HG02840 (cell line): ENCODE data around the gene FZD2.
"Not testable (repeated sequence)": the region's sequence is repeated elsewhere in the genome, so short reads cannot be mapped to it uniquely, and the experiment has no call there.

Experiments
- ATAC-seq: cut with Tn5 transposase; IDR thresholded peaks from one replicate; pipeline ENCODE4 v1.9.1; 2021; ENCODE audit warnings: mild to moderate bottlenecking, moderate library complexity, moderate number of reproducible peaks; ENCODE audit not compliant: unreplicated experiment, low FRiP score

The FZD2 gene

DNA sequence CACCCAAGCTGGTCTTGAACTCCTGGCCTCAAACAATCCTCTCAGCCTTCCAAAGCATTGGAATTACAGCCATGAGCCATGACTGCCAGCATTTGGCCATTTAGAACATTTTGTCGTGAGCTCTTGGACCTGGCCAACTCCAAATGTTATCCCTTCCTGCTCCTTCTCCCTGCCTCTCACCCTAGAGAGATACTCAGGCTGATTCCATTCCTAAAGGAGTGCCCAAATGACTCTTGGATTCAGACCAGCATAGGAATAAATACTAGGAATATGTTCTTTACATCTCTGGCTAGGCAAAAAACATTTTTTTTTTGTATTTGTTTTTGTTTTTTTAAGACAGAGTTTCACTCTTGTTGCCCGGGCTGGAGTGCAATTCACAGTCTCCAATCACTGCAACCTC is 15.5 kb downstream of the FZD2 start:
- ATAC-seq, result no peak

DNA sequence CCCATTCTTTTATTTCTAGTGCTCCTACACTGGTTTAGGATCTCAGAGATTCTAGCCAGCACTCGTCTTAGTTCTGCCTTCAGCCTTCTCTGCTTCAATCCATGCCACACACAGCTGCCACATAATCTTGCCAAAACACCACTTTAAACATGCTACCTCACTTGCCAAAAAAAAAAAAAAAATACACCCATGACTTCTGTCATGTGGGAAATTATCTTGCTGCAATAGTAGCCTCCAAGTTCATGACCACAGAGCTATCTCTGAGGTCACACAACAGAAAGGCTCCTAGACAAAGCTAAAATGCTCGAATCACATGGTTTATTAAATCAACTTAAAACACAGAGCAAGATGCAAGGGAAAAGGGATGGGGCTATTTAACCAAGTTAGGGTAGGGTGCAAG is 18.1 kb downstream of the FZD2 start:
- no peak for ATAC-seq

DNA sequence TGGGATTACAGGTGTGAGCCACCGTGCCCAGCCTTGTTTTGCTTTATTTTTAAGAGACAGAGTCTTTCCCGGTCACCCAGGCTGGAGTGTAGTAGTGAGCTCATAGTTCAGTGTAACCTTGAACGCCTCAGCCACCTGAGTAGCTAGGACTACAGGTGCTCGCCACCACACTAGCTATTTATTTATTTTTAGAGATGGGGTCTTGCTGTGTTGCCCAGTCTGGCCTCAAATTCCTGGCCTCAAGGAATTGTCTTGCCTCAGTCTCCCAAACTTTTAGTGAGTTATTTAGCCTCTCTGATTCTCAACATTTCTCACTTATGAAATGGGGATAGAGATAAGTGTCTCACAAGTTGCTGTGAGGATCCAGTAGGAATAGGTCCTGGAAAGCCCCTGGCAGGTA is 21.7 kb downstream of the FZD2 start:
- ATAC-seq, result no peak

DNA sequence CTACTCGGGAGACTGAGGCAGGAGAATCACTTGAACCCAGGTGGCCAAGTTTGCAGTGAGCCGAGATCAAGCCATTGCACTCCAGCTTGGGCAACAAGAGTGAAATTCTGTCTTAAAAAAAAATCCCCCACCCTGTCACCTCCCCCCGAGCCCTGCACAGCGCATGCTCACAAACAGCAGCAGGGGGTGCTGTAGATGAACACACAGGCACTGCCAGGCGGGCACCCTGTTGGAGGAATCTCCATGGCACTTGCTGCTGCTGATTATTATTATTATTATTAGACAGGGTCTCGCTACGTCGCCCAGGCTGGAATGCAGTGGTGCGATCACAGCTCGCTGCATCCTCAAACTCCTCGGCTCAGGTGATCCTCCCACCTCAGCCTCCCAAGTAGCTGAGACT is 24.6 kb downstream of the FZD2 start:
- ATAC-seq, result no peak

DNA sequence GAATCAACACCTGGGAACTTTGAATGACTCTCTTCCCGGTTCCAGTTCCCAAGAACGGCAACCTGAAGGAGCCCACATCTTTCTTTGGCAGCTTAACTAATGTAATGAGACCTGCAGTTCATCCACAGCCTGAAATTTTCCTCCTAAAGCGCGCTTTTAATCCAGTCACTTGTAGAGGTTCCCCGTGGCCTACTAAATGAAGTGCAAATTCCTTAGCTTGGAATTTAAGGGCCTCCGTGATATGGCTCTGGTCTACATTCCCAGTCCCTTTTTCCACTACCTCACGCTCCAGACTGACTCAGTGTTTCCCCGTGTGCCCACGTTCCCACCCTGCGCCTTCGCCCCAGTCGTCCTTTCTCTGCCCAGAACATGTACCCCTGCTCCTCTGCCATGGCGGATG is 27.2 kb downstream of the FZD2 start:
- no peak for ATAC-seq

DNA sequence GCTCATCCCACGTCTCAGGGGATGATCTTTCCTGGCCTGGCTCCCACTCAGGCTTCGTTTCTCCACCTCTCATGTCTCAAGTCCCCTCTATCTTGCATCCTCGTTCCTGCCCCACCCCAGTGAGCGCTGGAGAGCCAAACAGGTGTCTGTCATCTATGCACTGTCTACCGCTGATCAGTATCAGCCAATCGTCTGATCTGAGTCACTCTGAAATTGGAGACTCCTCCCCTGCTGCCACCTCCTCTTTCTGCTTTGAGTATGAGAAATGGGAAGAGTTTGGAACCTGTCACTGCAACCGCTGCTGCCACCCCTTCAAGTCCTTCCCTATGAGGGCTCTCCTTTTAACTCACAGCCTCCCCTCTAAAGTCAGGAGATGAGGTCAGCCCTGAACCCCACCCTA is 28.0 kb downstream of the FZD2 start:
- no peak for ATAC-seq

DNA sequence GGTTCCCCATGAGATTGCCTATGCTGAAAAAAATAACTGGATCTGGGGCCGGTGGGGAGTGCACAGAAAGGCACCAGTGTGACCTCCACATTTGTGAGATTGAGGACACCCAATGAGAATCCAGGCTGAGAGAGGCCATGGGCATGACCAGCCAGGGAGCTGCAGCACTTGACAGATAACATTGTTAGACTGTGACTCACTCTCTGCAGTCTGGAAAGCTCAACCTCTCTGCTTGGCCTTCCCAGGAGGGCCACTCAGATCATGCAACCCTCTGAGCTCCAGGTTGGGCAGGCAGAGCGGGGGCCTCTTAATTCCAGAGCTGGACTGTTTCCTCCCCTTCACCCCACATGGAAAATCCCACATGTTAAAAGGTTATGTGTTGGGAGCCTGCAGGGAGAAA is 30.1 kb downstream of the FZD2 start:
- ATAC-seq, result no peak

DNA sequence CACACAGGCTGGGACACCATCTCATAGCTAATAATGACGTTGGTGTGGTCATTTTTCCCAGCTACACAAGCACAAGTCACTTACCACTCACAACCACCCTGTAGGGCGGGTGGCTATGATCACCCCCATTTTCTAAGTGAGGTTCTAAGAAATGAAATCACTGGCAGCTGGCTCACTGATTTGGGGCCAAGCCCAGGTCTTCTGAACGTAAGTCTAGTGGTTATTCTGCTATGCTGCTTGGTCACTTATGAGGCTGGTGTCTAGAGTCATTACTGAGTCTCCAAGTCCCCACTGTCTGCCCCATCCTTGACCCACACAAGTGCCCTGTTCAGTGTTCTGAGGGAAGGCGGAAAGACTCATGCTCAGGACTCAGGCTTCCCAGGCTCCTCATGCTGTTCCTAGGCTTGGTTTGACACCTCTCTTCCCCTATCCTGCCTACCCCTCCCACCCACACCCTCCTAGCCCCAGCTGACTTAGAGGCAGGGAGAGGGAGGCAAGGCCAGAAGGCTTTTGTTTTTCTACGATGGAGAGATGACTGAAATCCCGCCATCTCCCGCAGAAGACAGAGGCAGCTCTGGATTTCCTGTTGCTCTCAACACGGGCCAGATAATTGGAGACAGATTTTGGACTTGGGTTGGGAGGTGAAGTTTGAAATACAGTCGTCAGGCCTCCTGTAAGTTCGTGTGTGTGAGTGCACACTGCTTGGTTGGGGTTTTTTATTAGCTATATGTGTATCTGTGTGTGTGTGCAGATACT is 32.2 kb downstream of the FZD2 start:
- no peak for ATAC-seq

DNA sequence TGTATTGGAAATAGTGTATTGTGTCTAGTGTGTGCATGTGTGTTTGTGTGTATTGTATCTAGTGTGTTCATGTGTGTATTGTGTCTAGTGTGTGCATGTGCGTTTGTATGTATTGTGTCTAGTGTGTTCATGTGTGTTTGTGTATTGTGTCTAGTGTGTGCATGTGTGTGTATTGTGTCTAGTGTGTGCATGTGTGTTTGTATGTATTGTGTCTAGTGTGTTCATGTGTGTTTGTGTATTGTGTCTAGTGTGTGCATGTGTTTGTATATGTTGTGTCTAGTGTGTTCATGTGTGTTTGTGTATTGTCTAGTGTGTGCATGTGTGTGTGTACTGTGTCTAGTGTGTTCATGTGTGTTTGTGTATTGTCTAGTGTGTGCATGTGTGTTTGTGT is 32.8 kb downstream of the FZD2 start:
- not testable (repeated sequence) for ATAC-seq

DNA sequence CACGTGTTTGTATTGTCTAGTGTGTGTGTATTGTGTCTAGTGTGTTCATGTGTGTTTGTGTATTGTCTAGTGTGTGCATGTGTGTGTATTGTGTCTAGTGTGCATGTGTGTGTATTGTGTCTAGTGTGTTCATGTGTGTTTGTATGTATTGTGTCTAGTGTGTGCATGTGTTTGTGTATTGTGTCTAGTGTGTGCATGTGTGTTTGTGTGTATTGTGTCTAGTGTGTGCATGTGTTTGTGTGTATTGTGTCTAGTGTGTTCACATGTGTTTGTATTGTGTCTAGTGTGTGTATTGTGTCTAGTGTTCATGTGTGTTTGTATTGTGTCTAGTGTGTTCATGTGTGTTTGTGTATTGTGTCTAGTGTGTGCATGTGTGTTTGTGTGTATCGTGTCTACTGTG is 33.5 kb downstream of the FZD2 start:
- not testable (repeated sequence) for ATAC-seq

DNA sequence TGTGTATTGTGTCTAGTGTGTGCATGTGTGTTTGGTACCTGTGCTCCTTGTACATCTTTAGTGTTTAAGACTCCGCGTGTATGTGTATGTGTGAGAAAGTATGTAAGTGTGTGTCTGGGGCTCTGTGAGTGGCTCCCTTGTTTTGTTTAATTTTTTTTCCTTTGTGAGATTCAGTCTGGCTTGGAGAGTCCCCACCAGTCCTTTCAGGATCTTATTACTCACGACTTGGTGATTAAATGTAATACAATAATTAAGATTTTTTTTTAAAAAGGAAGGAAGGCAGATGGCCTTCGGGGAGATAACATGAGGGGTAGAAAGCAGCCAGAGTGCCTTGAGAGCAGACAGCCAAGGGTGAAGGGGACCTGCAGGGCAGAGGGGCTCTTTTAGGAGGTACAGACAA is 33.9 kb downstream of the FZD2 start:
- ATAC-seq, result no peak

DNA sequence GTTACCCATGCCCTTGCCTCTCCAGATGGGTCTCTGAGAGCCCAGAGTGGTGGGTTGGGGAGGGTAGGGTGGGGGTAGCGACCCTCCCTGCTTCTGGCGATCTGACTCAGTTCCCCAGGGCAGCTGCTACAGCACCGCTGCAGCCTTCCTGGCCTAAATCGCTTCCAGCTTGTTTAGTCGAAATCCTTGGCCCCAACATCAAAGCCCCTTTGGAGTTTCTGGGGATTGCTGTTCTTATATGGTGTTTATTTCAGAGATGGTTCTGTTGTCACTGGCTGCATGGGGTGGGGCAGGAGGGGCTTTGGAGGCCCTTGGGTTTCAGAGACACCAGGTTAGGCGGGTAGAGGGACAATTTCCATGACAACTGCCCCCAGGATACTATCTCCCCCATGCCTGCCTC is 35.9 kb downstream of the FZD2 start:
- no peak for ATAC-seq

DNA sequence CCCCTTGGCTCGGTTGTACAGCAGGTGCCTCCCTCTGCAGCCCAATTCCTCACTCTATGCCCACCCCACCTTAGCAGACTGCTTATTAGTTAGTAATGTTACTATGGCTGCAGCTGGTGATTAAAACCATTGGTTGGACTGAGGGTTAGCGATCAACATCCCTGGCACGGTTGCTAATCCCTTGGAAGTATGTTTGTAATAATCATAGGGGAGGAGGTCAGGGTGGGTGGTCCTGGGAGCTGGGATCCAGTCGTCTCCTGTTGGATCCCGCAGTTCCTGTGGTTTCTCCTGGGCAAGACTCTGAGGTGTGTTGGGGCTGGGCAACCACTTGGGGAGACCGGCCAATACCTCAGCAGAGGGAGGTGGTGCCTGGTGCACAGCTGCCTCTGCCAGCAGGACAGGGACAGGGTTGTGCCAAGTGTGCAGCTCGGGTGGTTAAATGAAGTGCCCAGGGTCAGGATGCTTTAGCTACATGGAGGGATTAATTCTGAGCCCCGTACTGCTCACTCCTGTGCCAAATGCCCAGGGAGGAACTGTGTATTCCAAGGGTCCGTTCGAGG is 38.0 kb downstream of the FZD2 start:
- ATAC-seq, result no peak

DNA sequence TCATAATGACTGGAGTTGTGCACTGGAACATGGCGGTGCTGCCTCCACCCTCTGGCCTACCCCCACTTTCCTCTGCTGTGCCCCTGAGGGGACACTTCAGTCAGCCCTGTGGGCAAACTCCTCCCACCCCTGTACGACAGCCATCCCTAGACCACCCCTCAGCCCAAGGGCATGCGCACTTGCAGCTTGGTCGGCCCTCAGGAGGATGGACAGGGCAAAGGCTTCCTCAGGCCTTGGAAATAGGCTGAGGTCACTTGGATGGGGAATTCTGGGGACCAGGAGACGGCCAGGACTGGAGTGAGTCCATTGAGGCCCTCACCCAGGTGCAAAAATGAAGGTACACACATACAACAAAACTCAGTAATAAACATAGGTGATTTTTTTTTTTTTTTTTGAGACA is 41.0 kb downstream of the FZD2 start:
- ATAC-seq, result no peak

DNA sequence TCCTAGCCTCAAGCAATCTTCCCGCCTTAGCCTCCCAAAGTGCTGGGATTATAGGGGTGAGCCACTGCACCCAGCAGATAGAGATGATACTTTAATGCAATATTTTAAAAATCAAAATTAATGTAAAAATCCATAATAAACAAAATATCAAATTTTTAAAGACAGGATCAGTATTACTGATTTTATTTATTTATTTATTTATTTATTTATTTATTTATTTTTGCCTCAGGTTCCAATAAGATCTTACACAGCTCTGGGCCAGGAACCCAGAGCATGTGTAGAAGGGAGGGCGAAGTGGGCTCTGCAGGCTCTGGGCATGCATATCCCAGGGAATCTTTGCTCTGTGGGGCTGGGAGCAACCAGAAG is 41.6 kb downstream of the FZD2 start:
- ATAC-seq, result no peak

DNA sequence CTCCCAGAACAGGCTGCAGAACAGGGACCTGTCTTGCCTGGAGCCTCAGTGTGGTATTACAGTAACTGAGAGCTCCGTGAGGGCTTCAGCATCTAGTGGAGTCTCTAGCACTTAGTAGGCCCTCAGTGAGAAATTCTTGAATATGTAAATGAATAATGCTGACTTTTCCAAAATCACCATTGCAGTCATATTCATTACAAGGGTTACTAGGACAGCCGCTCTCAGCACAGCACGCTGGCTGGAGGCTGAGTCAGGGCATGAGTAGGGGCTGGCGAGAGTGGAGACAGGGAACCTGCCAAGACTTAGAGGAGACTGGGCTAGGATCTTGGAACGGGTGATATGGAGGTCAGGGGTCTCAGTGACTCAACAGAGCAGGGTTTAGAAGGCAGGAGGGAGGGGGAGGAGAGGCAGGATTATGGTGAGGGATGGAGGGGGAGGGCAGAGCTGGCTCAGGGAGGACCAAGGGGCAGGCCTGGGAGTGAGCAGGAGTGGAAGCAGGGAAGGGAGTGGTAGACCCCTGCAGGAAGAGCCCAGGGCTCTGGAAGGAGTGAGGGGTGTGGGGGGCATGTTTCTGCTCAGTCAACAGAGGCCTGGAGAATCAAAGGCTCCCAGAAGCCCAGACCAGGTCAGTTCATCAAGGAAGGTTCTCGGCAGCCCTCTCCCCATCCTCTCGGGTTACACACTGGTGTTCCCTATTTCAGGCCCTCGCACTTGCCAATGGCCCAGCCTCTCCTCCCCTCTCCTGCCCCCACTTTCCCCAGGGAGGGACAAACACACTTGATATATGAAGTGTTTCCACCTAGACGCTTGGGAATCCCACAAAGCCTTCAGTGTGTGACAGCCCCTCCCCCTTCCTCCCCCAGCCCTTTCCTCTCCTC is 42.3 kb downstream of the FZD2 start:
- ATAC-seq, result no peak

DNA sequence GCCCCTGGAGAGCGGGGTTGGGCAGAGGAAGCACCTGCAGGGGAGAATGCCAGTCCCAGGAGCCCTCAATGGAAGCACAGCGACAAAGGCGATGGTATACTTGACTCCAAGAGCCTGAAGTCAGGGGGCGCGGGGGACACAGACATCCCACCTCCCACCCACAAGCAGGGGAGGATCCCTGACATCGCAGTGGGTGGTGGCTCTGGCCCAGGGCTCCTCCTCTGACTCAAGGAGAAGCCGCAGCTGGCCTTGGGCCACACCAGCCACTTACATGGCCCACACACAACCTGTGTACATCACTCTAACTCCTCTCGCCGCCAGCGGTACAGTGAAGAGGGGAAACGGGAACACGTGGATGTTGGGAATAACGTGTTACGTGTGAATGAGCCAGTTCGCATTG is 44.3 kb downstream of the FZD2 start:
- no peak for ATAC-seq

DNA sequence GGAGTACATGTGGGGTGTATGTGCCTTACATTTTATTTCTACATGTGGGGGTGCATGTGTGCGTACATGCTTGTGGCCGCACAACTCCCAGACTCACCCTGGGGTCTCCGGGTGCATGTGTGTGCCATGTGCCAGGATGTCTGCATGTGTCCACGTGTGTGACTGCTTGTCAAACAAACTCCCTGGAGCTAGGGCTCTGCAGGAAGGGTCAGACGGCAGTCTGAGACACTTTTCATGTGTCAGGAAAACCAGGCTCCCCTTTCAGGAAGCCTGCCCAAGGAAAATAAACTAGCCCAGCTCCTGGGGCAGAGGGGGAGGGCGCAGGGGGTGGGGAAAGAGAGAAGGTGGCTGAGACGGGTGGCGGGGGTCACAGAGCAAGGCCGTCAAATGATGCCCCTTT is 44.7 kb downstream of the FZD2 start:
- ATAC-seq, result no peak

DNA sequence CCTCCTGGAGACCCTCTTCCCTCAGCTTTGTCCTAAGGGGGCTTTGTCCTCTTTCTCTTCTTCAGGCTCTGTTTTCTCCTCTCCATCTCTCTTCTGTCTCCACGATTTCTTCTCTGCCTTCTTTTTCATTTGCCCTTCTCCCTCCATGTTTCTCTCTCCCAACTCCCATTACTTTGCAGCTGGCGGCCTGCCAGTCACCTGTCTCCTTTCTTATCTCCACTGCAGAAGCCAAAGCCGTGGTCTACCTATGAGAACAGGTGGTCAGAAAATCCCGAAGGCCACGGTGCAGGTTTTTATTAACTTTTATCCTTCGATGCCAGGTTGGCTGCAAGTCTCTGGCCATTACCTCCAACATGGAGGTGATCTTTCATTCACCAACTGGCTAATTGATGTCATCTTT is 45.1 kb downstream of the FZD2 start:
- no peak for ATAC-seq

DNA sequence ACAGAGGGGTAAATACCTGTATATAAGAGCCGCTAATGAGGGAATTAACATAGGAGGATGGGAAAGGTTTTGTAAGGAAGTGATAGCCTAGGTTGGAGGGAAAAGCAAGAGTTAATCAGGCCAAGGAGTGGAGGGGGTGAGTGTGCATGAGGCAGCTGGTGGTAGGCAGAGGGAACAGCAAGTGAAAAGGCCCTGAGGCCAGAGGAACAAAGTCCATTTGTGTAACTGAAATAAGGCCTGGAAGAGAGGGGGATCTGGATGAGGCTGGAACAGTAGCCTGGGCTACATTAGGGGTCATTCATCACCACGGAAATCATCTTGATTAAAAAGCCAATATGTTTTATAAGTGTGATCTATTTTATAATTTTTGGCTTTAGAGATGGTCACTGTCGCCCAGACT is 45.7 kb downstream of the FZD2 start:
- ATAC-seq, result no peak

DNA sequence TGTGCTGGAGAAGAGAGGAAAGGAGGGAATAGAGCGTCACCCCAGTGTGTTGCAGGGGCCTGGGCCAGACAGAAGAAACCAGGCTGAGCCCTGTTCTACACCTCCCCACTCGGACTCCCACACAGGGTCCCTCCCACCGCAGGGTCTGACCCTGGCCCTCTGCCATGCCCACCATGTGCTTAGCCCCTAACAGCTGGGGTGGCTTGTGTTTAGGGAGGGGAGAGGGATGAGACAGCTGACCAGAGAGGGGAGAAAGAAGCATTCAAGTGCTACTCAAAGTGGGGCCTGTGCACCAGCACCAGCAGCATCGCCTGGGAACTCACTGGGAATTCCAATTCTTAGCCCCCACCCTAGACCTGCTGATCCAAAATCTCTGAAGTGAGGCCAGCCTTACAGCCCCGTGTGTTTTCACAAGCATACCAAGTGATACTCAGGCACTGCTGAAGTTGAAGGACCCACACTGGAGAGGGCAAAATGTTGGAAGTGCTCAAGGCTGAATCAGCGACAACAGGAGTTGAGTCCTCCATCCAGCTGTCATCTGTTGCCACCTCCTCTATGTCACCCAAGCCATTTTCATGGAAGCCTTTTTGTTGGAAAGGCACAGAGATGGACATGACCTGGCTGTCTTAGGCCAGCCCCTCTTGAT is 47.0 kb downstream of the FZD2 start:
- ATAC-seq, result no peak
